Breast epithelium (tissue), 4 donors: ENCODE measurements around the gene TP53I11. TPM values are rescaled to one million over a fixed set of nuclear protein-coding genes. Genes with fewer than 3 reads are reported as not detected.

ENCODE experiments used
- DNase-seq, 2 donors: peaks; one replicate each; pipeline ENCODE4 v3.0.0-alpha.2; 2019; ENCODE audit warnings: low spot score in 2 of 2
- H3K27ac ChIP-seq, 2 donors: fragments of 200-600 bp; sonication (generic) in 1 of 2; one replicate each; pipeline ENCODE4 v1.5.1; 2016 to 2019; ENCODE audit warnings: mild to moderate bottlenecking in 1 of 2
- H3K27me3 ChIP-seq, 2 donors: fragments of 200-600 bp; sonication (generic) in 1 of 2; one replicate each; pipeline versions ENCODE4 v1.5.1 to v1.6.0; 2017 to 2019; ENCODE audit warnings: control low read depth in 1 of 2, mild to moderate bottlenecking in 1 of 2
- H3K36me3 ChIP-seq: fragments of 200-600 bp; one replicate; pipeline ENCODE4 v1.5.1; 2019
- H3K4me1 ChIP-seq, 2 donors: fragments of 200-600 bp; sonication (generic); one replicate each; pipeline ENCODE4 v1.5.1; 2016 to 2019; ENCODE audit warnings: control low read depth in 1 of 2
- H3K4me3 ChIP-seq, 3 donors: fragments of 200-600 bp; sonication (generic); 1 replicate in 2 of 3; 2 replicates in 1 of 3; pipeline ENCODE4 v1.5.1; 2016 to 2019; ENCODE audit warnings: mild to moderate bottlenecking in 3 of 3, moderate library complexity in 2 of 3
- H3K9me3 ChIP-seq, 2 donors: fragments of 200-600 bp; sonication (generic) in 1 of 2; one replicate each; pipeline ENCODE4 v1.5.1; 2016 to 2019; ENCODE audit warnings: control low read depth in 1 of 2
- POLR2A ChIP-seq: fragments of 450-650 bp; IDR thresholded peaks from one replicate; pipeline ENCODE4 v1.6.1; 2016; ENCODE audit warnings: antibody characterized with exemption, mild to moderate bottlenecking, moderate library complexity
- POLR2AphosphoS5 ChIP-seq, 3 donors: sonication (generic); formaldehyde crosslinking; IDR thresholded peaks; one replicate each; pipeline ENCODE4 v1.6.1; 2017; ENCODE audit warnings: antibody characterized with exemption in 3 of 3
- intact Hi-C: fragments of 100-400 bp; cut with DNase I; formaldehyde crosslinking; loops from one replicate; pipeline ENCODE4 v1.15.1; 2023; ENCODE audit warnings: low total_unique reads
- total RNA-seq, 3 donors: library from RNA; depleted of rRNA; stranded (reverse); fragments of >200 nt; gene quantifications; one replicate each; pipeline ENCODE4 v1.1.0, GENCODE V29; 2016
- TF ChIP-seq, protein P1 (sequence below), 3 donors: fragments of 450-650 bp; IDR thresholded peaks; one replicate each; pipeline ENCODE4 v1.5.1; 2016 to 2017; ENCODE audit warnings: antibody characterized with exemption in 3 of 3, mild to moderate bottlenecking in 3 of 3, moderate library complexity in 3 of 3

Gene TP53I11
- total RNA-seq, 3 donors from 2014 or later: 30.7 to 91.1 (median 75.7) TPM

DNA sequence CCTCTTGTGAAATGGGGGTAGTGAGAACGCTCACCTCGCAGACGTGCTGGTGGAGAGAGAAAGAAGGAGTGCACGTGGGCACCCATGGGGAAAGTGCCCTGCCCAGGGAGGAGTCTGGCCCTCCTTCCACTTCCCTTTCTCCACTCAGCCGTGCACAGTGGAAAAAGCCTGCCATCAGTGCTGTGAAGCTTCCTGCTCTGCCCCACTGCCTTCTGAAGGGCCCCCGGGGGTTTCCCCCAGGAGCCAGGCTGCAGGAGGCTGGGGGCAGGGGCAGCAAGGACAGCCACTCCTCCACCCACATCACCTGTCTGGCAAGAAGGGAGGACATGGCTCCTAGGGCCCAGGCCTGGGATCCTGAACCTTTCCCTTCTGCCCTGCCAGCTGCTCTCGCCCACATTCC, 7.6 kb downstream of the TP53I11 start:
- peak overlapping the region in 1 of 2 donors; percentile 90 for H3K27ac ChIP-seq
- TF ChIP-seq, protein P1, sequence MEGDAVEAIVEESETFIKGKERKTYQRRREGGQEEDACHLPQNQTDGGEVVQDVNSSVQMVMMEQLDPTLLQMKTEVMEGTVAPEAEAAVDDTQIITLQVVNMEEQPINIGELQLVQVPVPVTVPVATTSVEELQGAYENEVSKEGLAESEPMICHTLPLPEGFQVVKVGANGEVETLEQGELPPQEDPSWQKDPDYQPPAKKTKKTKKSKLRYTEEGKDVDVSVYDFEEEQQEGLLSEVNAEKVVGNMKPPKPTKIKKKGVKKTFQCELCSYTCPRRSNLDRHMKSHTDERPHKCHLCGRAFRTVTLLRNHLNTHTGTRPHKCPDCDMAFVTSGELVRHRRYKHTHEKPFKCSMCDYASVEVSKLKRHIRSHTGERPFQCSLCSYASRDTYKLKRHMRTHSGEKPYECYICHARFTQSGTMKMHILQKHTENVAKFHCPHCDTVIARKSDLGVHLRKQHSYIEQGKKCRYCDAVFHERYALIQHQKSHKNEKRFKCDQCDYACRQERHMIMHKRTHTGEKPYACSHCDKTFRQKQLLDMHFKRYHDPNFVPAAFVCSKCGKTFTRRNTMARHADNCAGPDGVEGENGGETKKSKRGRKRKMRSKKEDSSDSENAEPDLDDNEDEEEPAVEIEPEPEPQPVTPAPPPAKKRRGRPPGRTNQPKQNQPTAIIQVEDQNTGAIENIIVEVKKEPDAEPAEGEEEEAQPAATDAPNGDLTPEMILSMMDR (IDR thresholded peaks at IDR 0.05): no peak
- TF ChIP-seq POLR2A: no peak
- no peak for TF ChIP-seq POLR2AphosphoS5 (IDR thresholded peaks at IDR 0.05)
- DNase-seq: no peak

DNA sequence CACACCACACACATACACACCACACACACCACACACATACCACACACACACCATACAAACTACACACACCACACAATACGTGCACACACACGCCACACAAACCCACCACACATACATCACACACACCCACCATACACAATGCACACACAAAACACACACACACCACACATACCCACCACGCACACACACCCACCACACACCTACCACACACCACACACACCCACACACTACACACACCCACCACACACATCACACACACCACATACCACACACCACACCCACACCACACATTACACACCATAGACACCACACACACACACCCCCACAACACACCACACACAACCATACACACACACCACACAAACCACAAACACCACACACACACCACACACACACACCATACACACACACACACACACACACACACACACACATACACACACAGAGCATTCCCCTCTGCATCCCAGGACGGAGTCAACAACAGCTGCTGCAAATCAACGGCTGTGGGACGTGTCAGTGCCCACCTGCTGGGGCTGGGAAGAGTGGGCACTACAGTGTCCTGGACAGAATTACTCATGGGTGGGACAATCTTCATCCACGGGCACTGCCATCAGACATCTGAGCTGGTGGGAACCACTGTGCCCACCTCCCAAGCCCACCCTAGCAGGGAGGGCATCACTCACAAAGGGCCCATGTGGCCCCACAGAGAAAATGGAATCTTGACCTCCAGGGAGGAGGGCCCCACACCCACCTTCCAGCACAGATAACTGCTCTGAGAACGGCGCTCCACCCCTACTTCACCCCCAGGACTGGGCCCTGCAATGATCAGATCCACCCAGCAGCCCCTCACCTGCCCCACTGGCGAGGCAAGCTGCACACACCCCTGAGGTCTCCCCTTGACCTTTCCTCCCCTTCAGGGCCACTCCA, 8.4 kb downstream of the TP53I11 start:
- H3K36me3 ChIP-seq: no peaks in the 10 kb centered on the region
- H3K9me3 ChIP-seq: no peaks in the 10 kb centered on the region
- peak overlapping the region in 1 of 2 donors; percentile 90 for H3K27ac ChIP-seq
- peaks cover 0 to 8% of the 10 kb centered on the region in 2 donors for H3K4me1 ChIP-seq
- intact Hi-C loops: loop anchor here (5.0 kb wide), 1 partner anchor 155 kb away; no protein-coding TSS in a partner anchor
- no peak for TF ChIP-seq POLR2AphosphoS5 (IDR thresholded peaks at IDR 0.05)
- TF ChIP-seq, protein P1 (IDR thresholded peaks at IDR 0.05): no peak
- no peak for TF ChIP-seq POLR2A
- H3K4me3 ChIP-seq: no peak overlapping the region
- DNase-seq: no peak
- no peaks in the 10 kb centered on the region for H3K27me3 ChIP-seq

More for the DNA sequence above, 7.6 kb downstream of the TP53I11 start:
- intact Hi-C loops: loop anchor here (5.0 kb wide), 1 partner anchor 154 kb away; no protein-coding TSS in a partner anchor
- Histone ChIP-seq H3K4me1 (peaks cover 0 to 8% of the 10 kb centered on the region in 2 donors), H3K9me3 (no peaks in the 10 kb centered on the region), H3K4me3 (no peak overlapping the region), H3K27me3 (no peaks in the 10 kb centered on the region), H3K36me3 (no peaks in the 10 kb centered on the region)

DNA sequence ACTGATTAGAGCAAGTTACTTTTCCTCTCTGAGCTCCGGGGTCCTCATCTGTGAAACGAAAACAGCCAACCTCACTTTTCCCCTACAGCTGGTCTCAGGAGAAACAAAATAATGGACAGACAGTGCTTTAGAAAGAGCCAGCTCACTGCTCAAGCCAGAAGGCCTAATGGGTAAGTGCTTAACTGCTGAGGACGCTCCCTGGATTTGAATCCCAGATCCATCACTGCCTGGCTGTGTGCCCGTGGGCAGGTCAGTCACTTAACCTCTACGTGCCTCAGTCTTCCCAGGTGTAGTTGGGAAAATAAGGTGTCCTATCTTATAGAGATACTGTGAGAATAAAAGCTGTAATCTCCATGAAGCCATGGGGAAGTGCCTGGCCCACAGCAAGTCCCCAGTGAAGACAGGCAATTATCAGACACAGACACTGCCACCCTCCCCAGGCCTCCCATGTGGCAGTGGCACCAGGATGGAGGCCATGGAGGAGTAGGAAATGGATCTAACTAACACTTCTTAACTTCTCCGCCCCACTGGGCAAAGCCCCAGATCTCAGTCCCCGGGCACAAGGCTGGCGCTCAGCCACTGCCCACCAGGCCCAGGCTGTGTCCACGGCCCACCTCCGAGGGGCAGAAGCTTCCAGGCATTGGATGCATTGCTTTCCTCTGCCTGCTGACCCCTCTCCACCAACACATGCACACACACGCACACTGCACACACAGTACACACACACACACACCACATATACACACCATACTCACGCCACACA, 9.2 kb downstream of the TP53I11 start:
- intact Hi-C loops: loop anchor here (5.0 kb wide), 1 partner anchor 156 kb away; no protein-coding TSS in a partner anchor
- H3K4me3 ChIP-seq: peak overlapping the region in 1 of 3 donors; percentile 5
- H3K4me1 ChIP-seq: peaks cover 0 to 8% of the 10 kb centered on the region in 2 donors
- no peaks in the 10 kb centered on the region for H3K36me3 ChIP-seq
- H3K27me3 ChIP-seq: no peaks in the 10 kb centered on the region
- peak overlapping the region; percentile 43 to 90 for H3K27ac ChIP-seq
- TF ChIP-seq, protein P1 (IDR thresholded peaks at IDR 0.05): no peak
- TF ChIP-seq POLR2A: no peak
- no peak for TF ChIP-seq POLR2AphosphoS5 (IDR thresholded peaks at IDR 0.05)
- no peaks in the 10 kb centered on the region for H3K9me3 ChIP-seq
- DNase-seq: no peak

DNA sequence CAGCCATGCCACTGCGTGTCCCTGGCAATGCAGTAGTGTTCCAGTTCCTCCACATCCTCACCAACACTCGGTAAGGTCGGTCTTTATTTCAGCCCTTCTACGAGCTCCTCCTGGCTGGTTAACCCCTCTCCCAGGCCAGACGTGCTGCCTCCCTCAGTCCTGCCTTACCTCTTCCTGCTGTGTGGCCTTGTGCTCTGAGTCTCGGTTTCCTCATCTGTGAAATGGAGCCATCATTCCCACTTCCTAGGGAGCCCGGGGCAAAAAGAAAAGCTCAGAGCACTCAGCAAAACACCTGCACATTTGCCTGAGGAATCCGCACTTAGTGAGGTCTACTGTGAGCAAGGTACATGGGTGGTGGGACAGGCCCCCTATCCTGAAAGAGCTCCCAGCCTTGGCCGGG, 9.8 kb downstream of the TP53I11 start:
- H3K4me3 ChIP-seq: peak overlapping the region in 1 of 3 donors; percentile 7
- TF ChIP-seq POLR2AphosphoS5 (IDR thresholded peaks at IDR 0.05): no peak
- TF ChIP-seq, protein P1 (IDR thresholded peaks at IDR 0.05): no peak
- no peak for TF ChIP-seq POLR2A
- H3K4me1 ChIP-seq: peaks cover 0 to 8% of the 10 kb centered on the region in 2 donors
- H3K27me3 ChIP-seq: no peaks in the 10 kb centered on the region
- DNase-seq: no peak
- H3K36me3 ChIP-seq: no peaks in the 10 kb centered on the region
- H3K27ac ChIP-seq: peak overlapping the region; percentile 43 to 90
- intact Hi-C loops: loop anchor here (5.0 kb wide), 1 partner anchor 156 kb away; no protein-coding TSS in a partner anchor
- H3K9me3 ChIP-seq: no peaks in the 10 kb centered on the region
